ENCODE results near the gene PCDH15. TPM values are rescaled to one million over a fixed set of nuclear protein-coding genes. Genes with fewer than 3 reads are reported as not detected.

The PCDH15 gene
- total and polyA plus RNA-seq, 2 of the 8 experiments (the other 6 are each of a cell fraction or from before 2014, with no cell fraction given): 0.11 TPM; not detected in 1

DNA sequence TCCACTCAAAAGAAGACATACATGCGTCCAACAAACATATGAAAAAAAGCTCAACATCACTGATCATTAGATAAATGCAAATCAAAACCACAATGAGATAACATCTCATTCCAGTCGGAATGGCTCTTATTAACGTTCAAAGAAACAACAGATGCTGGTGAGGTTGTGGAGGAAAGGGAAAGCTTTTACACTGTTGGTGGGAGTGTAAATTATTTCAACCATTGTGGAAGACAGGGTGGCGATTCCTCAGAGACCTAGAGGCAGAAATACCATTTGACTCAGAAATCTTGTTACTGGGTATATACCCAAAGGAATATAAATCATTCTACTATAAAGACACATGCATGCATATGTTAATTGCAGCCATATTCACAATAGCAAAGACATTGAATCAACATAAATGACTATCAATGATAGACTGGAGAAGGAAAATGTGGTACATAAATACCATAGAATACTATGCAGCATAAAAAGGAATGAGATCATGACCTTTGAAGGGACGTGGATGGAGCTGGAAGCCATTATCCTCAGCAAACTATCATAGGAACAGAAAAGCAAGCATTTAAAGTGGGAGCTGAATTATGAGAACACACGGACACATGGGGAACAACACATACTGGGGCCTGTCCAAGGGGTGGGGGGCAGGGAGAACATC, 28.4 kb downstream of the PCDH15 start (continued):
- TF ChIP-seq, protein P1, sequence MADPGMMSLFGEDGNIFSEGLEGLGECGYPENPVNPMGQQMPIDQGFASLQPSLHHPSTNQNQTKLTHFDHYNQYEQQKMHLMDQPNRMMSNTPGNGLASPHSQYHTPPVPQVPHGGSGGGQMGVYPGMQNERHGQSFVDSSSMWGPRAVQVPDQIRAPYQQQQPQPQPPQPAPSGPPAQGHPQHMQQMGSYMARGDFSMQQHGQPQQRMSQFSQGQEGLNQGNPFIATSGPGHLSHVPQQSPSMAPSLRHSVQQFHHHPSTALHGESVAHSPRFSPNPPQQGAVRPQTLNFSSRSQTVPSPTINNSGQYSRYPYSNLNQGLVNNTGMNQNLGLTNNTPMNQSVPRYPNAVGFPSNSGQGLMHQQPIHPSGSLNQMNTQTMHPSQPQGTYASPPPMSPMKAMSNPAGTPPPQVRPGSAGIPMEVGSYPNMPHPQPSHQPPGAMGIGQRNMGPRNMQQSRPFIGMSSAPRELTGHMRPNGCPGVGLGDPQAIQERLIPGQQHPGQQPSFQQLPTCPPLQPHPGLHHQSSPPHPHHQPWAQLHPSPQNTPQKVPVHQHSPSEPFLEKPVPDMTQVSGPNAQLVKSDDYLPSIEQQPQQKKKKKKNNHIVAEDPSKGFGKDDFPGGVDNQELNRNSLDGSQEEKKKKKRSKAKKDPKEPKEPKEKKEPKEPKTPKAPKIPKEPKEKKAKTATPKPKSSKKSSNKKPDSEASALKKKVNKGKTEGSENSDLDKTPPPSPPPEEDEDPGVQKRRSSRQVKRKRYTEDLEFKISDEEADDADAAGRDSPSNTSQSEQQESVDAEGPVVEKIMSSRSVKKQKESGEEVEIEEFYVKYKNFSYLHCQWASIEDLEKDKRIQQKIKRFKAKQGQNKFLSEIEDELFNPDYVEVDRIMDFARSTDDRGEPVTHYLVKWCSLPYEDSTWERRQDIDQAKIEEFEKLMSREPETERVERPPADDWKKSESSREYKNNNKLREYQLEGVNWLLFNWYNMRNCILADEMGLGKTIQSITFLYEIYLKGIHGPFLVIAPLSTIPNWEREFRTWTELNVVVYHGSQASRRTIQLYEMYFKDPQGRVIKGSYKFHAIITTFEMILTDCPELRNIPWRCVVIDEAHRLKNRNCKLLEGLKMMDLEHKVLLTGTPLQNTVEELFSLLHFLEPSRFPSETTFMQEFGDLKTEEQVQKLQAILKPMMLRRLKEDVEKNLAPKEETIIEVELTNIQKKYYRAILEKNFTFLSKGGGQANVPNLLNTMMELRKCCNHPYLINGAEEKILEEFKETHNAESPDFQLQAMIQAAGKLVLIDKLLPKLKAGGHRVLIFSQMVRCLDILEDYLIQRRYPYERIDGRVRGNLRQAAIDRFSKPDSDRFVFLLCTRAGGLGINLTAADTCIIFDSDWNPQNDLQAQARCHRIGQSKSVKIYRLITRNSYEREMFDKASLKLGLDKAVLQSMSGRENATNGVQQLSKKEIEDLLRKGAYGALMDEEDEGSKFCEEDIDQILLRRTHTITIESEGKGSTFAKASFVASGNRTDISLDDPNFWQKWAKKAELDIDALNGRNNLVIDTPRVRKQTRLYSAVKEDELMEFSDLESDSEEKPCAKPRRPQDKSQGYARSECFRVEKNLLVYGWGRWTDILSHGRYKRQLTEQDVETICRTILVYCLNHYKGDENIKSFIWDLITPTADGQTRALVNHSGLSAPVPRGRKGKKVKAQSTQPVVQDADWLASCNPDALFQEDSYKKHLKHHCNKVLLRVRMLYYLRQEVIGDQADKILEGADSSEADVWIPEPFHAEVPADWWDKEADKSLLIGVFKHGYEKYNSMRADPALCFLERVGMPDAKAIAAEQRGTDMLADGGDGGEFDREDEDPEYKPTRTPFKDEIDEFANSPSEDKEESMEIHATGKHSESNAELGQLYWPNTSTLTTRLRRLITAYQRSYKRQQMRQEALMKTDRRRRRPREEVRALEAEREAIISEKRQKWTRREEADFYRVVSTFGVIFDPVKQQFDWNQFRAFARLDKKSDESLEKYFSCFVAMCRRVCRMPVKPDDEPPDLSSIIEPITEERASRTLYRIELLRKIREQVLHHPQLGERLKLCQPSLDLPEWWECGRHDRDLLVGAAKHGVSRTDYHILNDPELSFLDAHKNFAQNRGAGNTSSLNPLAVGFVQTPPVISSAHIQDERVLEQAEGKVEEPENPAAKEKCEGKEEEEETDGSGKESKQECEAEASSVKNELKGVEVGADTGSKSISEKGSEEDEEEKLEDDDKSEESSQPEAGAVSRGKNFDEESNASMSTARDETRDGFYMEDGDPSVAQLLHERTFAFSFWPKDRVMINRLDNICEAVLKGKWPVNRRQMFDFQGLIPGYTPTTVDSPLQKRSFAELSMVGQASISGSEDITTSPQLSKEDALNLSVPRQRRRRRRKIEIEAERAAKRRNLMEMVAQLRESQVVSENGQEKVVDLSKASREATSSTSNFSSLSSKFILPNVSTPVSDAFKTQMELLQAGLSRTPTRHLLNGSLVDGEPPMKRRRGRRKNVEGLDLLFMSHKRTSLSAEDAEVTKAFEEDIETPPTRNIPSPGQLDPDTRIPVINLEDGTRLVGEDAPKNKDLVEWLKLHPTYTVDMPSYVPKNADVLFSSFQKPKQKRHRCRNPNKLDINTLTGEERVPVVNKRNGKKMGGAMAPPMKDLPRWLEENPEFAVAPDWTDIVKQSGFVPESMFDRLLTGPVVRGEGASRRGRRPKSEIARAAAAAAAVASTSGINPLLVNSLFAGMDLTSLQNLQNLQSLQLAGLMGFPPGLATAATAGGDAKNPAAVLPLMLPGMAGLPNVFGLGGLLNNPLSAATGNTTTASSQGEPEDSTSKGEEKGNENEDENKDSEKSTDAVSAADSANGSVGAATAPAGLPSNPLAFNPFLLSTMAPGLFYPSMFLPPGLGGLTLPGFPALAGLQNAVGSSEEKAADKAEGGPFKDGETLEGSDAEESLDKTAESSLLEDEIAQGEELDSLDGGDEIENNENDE (IDR thresholded peaks at IDR 0.05; ENCODE audit: insufficient replicate concordance, low read length): no peak
- TF ChIP-seq SP2 (IDR thresholded peaks at IDR 0.05; ENCODE audit: low read length) (no peak), JUN (IDR thresholded peaks at IDR 0.05; ENCODE audit: low read depth, low read length) (no peak), RNF2 (IDR thresholded peaks at IDR 0.05; ENCODE audit: borderline replicate concordance, low read depth, low read length, missing control alignments, poor library complexity, severe bottlenecking) (no peak), RXRA (IDR thresholded peaks at IDR 0.05; ENCODE audit: insufficient read depth, low read depth, low read length) (no peak), JUND (IDR thresholded peaks at IDR 0.05; ENCODE audit: low read length) (no peak), BCL11A (IDR thresholded peaks at IDR 0.05; ENCODE audit: low read depth in 2 of 2, low read length in 2 of 2) (no peak), RFX5 (IDR thresholded peaks at IDR 0.05; ENCODE audit: borderline replicate concordance, low read depth, low read length) (no peak), POLR2AphosphoS5 (IDR thresholded peaks at IDR 0.05; ENCODE audit: low read depth, low read length) (no peak), CHD2 (IDR thresholded peaks at IDR 0.05; ENCODE audit: low read length) (no peak), RBBP5 (IDR thresholded peaks at IDR 0.05; ENCODE audit: borderline replicate concordance, low read depth, low read length) (no peak)
